BE2C (cell line): Measurements from ENCODE around the gene KCNJ14.

Source experiments
- DNase-seq: peaks from one replicate; pipeline ENCODE4 v3.0.0-alpha.2; 2020
- H3K27me3 ChIP-seq: fragments of 250-450 bp; sonication (Bioruptor Pico); 2 replicates; pipeline ENCODE4 v1.5.1; 2020; ENCODE audit warnings: mild to moderate bottlenecking
- H3K36me3 ChIP-seq: fragments of 250-450 bp; sonication (Bioruptor Pico); 2 replicates; pipeline ENCODE4 v1.5.1; 2020; ENCODE audit warnings: mild to moderate bottlenecking
- H3K4me1 ChIP-seq: fragments of 250-450 bp; sonication (Bioruptor Pico); 2 replicates; pipeline ENCODE4 v1.5.1; 2020
- H3K4me3 ChIP-seq: 2 replicates; pipeline ENCODE4 v1.5.1; 2011; ENCODE audit warnings: low read depth, low read length
- H3K9me3 ChIP-seq: fragments of 250-450 bp; sonication (Bioruptor Pico); 2 replicates; pipeline ENCODE4 v1.5.1; 2020
- CTCF ChIP-seq: IDR thresholded peaks from 2 replicates; pipeline ENCODE4 v1.5.1; 2012; ENCODE audit warnings: mild to moderate bottlenecking, low read depth, low read length

KCNJ14 gene

GRCh38 chr19:48477067-48477685 is 21.8 kb downstream of the KCNJ14 start:
- peaks cover 4% of the 10 kb centered on the region for H3K4me1 ChIP-seq
- TF ChIP-seq CTCF = no peak
- peaks cover 36% of the 10 kb centered on the region for H3K36me3 ChIP-seq
- no peak for DNase-seq
- no peaks in the 10 kb centered on the region for H3K27me3 ChIP-seq
- no peak overlapping the region for H3K4me3 ChIP-seq
- no peaks in the 10 kb centered on the region for H3K9me3 ChIP-seq

GRCh38 chr19:48477698-48478338 is 22.4 kb downstream of the KCNJ14 start:
- Histone ChIP-seq H3K9me3 (no peaks in the 10 kb centered on the region), H3K36me3 (peaks cover 34% of the 10 kb centered on the region)
- DNase-seq = no peak

GRCh38 chr19:48478339-48479256 is 23.2 kb downstream of the KCNJ14 start:
- Histone ChIP-seq H3K4me1 (peaks cover 7% of the 10 kb centered on the region), H3K4me3 (no peak overlapping the region), H3K9me3 (no peaks in the 10 kb centered on the region), H3K27me3 (no peaks in the 10 kb centered on the region), H3K36me3 (peaks cover 27% of the 10 kb centered on the region)
- no peak for TF ChIP-seq CTCF
- no peak for DNase-seq

More at GRCh38 chr19:48477698-48478338, 22.4 kb downstream of the KCNJ14 start:
- no peaks in the 10 kb centered on the region for H3K27me3 ChIP-seq
- TF ChIP-seq CTCF = no peak
- peaks cover 7% of the 10 kb centered on the region for H3K4me1 ChIP-seq
- H3K4me3 ChIP-seq = no peak overlapping the region

- DNase-seq = no peak
- no peaks in the 10 kb centered on the region for H3K27me3 ChIP-seq
- H3K9me3 ChIP-seq = no peaks in the 10 kb centered on the region
- no peak overlapping the region for H3K4me3 ChIP-seq
- no peak for TF ChIP-seq CTCF
- peaks cover 7% of the 10 kb centered on the region for H3K4me1 ChIP-seq
- H3K36me3 ChIP-seq = peaks cover 24% of the 10 kb centered on the region
Observed at GRCh38 chr19:48479686-48480085, 24.3 kb downstream of the KCNJ14 start.

GRCh38 chr19:48480183-48480557 is 24.8 kb downstream of the KCNJ14 start:
- TF ChIP-seq CTCF = no peak
- peaks cover 7% of the 10 kb centered on the region for H3K4me1 ChIP-seq
- no peak overlapping the region for H3K4me3 ChIP-seq
- H3K9me3 ChIP-seq = no peaks in the 10 kb centered on the region
- H3K36me3 ChIP-seq = peaks cover 19% of the 10 kb centered on the region
- H3K27me3 ChIP-seq = no peaks in the 10 kb centered on the region
- no peak for DNase-seq
